ENCODE measurements around the gene SWI5. TPM values are rescaled to one million over a fixed set of nuclear protein-coding genes. Genes with fewer than 3 reads are reported as not detected.

Gene SWI5
- total and polyA plus RNA-seq, 9 of the 15 experiments (the other 6 are each of a cell fraction or from before 2014, with no cell fraction given): 62.8 to 133 (median 95.9) TPM

DNA sequence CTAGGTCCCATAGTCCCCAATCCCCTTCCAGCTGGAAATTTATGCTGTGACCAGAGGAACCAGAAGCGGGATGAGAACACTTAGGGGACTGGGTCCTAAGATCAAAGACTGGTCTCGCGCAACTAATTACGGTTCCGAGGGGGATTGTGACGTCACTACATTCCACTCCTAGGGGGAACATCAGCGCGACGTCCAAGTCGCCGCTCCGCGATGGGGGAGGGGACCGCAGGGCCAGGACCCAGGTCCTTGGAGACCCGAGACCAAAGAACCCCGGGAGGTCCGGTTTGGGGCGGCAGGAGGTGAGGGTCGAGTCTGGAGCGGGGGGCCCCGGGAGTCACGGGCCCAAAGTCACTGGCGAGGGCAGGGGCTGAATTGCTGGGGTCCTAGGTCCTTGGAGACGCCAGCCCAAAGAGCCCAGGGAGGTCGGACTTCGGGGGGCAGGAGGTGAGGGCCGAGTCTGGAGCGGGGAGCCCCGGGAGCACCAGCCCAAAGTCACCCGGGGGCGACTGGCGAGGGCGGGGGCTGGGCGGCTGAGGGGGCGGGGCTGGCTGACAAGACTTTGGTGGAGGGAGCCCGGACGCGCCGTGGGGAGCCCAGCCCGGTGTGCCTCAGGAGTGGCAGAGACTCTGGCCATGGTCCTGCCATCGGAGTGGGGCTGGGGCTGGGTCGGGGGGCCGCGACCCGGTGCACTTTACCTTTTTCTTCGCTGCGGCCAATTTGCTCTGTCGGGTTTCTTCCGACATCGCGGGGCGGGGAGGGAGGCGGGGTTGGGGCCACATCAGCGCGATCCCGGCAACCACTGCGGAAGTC lies 673 bp upstream of the SWI5 start, which contains the start of gene GOLGA2 (continued):
- TF ChIP-seq, protein P1, sequence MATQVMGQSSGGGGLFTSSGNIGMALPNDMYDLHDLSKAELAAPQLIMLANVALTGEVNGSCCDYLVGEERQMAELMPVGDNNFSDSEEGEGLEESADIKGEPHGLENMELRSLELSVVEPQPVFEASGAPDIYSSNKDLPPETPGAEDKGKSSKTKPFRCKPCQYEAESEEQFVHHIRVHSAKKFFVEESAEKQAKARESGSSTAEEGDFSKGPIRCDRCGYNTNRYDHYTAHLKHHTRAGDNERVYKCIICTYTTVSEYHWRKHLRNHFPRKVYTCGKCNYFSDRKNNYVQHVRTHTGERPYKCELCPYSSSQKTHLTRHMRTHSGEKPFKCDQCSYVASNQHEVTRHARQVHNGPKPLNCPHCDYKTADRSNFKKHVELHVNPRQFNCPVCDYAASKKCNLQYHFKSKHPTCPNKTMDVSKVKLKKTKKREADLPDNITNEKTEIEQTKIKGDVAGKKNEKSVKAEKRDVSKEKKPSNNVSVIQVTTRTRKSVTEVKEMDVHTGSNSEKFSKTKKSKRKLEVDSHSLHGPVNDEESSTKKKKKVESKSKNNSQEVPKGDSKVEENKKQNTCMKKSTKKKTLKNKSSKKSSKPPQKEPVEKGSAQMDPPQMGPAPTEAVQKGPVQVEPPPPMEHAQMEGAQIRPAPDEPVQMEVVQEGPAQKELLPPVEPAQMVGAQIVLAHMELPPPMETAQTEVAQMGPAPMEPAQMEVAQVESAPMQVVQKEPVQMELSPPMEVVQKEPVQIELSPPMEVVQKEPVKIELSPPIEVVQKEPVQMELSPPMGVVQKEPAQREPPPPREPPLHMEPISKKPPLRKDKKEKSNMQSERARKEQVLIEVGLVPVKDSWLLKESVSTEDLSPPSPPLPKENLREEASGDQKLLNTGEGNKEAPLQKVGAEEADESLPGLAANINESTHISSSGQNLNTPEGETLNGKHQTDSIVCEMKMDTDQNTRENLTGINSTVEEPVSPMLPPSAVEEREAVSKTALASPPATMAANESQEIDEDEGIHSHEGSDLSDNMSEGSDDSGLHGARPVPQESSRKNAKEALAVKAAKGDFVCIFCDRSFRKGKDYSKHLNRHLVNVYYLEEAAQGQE (IDR thresholded peaks at IDR 0.05; ENCODE audit: borderline replicate concordance): no peak
- TF ChIP-seq, protein P1 (CRISPR knock-in tag; IDR thresholded peaks at IDR 0.05; ENCODE audit: low read depth): peak; percentile 80
- TF ChIP-seq ELF4 (CRISPR knock-in tag; IDR thresholded peaks at IDR 0.05) (peak; percentile 70; the same call in 1 of the 2 replicates), ZBTB8A (IDR thresholded peaks at IDR 0.05; ENCODE audit: partially characterized antibody) (no peak), SREBF1 (IDR thresholded peaks at IDR 0.05; ENCODE audit: borderline replicate concordance, low read depth, low read length) (no peak), DMBX1 (CRISPR knock-in tag; IDR thresholded peaks at IDR 0.05; ENCODE audit: borderline replicate concordance) (no peak), ZNF175 (CRISPR knock-in tag; IDR thresholded peaks at IDR 0.05; ENCODE audit: low read depth) (no peak)
- TF ChIP-seq, protein P2, sequence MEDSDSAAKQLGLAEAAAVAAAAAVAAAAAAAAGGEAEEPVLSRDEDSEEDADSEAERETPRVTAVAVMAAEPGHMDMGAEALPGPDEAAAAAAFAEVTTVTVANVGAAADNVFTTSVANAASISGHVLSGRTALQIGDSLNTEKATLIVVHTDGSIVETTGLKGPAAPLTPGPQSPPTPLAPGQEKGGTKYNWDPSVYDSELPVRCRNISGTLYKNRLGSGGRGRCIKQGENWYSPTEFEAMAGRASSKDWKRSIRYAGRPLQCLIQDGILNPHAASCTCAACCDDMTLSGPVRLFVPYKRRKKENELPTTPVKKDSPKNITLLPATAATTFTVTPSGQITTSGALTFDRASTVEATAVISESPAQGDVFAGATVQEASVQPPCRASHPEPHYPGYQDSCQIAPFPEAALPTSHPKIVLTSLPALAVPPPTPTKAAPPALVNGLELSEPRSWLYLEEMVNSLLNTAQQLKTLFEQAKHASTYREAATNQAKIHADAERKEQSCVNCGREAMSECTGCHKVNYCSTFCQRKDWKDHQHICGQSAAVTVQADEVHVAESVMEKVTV (CRISPR knock-in tag; IDR thresholded peaks at IDR 0.05): no peak
- TF ChIP-seq, protein P3, sequence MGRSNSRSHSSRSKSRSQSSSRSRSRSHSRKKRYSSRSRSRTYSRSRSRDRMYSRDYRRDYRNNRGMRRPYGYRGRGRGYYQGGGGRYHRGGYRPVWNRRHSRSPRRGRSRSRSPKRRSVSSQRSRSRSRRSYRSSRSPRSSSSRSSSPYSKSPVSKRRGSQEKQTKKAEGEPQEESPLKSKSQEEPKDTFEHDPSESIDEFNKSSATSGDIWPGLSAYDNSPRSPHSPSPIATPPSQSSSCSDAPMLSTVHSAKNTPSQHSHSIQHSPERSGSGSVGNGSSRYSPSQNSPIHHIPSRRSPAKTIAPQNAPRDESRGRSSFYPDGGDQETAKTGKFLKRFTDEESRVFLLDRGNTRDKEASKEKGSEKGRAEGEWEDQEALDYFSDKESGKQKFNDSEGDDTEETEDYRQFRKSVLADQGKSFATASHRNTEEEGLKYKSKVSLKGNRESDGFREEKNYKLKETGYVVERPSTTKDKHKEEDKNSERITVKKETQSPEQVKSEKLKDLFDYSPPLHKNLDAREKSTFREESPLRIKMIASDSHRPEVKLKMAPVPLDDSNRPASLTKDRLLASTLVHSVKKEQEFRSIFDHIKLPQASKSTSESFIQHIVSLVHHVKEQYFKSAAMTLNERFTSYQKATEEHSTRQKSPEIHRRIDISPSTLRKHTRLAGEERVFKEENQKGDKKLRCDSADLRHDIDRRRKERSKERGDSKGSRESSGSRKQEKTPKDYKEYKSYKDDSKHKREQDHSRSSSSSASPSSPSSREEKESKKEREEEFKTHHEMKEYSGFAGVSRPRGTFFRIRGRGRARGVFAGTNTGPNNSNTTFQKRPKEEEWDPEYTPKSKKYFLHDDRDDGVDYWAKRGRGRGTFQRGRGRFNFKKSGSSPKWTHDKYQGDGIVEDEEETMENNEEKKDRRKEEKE (IDR thresholded peaks at IDR 0.05; ENCODE audit: borderline replicate concordance in 1 of 2, control insufficient read depth in 1 of 2, low read depth in 2 of 2, low read length in 1 of 2): no peak
- TF ChIP-seq, protein P4, sequence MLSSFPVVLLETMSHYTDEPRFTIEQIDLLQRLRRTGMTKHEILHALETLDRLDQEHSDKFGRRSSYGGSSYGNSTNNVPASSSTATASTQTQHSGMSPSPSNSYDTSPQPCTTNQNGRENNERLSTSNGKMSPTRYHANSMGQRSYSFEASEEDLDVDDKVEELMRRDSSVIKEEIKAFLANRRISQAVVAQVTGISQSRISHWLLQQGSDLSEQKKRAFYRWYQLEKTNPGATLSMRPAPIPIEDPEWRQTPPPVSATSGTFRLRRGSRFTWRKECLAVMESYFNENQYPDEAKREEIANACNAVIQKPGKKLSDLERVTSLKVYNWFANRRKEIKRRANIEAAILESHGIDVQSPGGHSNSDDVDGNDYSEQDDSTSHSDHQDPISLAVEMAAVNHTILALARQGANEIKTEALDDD (IDR thresholded peaks at IDR 0.05): no peak
